GM10266 (cell line): ENCODE data around the gene TSHR.
"Not testable (repeated sequence)": the region's sequence is repeated elsewhere in the genome, so short reads cannot be mapped to it uniquely, and the experiment has no call there.

ENCODE experiments used
- DNase-seq: peaks from one replicate; pipeline ENCODE4 v3.0.0; 2012; ENCODE audit errors: extremely low spot score
- CTCF ChIP-seq: IDR thresholded peaks from 2 replicates; pipeline ENCODE4 v1.5.1; 2012; ENCODE audit warnings: mild to moderate bottlenecking, low read depth; ENCODE audit not compliant: control insufficient read depth, insufficient read depth; ENCODE audit errors: missing control alignments

Gene TSHR

GRCh38 chr14:80948291-80948690, 7.1 kb upstream of the TSHR start:
- DNase-seq = no peak
- TF ChIP-seq CTCF = no peak

GRCh38 chr14:80951491-80951890, 3.9 kb upstream of the TSHR start:
- TF ChIP-seq CTCF = no peak

GRCh38 chr14:80953211-80953610, 2.2 kb upstream of the TSHR start:
- DNase-seq = not testable (repeated sequence)

More at GRCh38 chr14:80951491-80951890, 3.9 kb upstream of the TSHR start:
- DNase-seq = no peak

- TF ChIP-seq CTCF = peak; percentile 71
- peak; percentile 59 for DNase-seq
Observed at GRCh38 chr14:80954687-80955299, 628 bp upstream of the TSHR start.

GRCh38 chr14:80956102-80956501, 681 bp downstream of the TSHR start:
- no peak for TF ChIP-seq CTCF
- DNase-seq = no peak

- TF ChIP-seq CTCF = no peak
- DNase-seq = no peak
Observed at GRCh38 chr14:80956922-80957321, 1.5 kb downstream of the TSHR start.

- no peak for DNase-seq
- TF ChIP-seq CTCF = no peak
Observed at GRCh38 chr14:80957613-80958012, 2.2 kb downstream of the TSHR start.

GRCh38 chr14:80958226-80958625, 2.8 kb downstream of the TSHR start:
- TF ChIP-seq CTCF = no peak
- DNase-seq = no peak
